Neural cell (in vitro differentiated cells): Measurements from ENCODE around the gene SERAC1. TPM values are rescaled to one million over a fixed set of nuclear protein-coding genes. Genes with fewer than 3 reads are reported as not detected.

Experiments
- H2AFZ ChIP-seq: fragments of 200-600, 300-800 bp; sonication (generic), shearing (Covaris generic); 2 replicates; pipeline ENCODE4 v1.6.0; 2014; ENCODE audit warnings: low read depth, mild to moderate bottlenecking, antibody characterized with exemption, low read length, moderate library complexity
- H3F3A ChIP-seq: fragments of 200-600 bp; shearing (Covaris generic); 2 replicates; pipeline ENCODE4 v1.6.1; 2016; ENCODE audit warnings: mild to moderate bottlenecking, moderate library complexity, mixed read lengths, antibody characterized with exemption, low read length; ENCODE audit not compliant: insufficient read depth, poor library complexity, severe bottlenecking
- H3K27ac ChIP-seq: fragments of 200-600, 300-800 bp; sonication (generic), shearing (Covaris generic); 2 replicates; pipeline ENCODE4 v1.5.1; 2014; ENCODE audit warnings: mild to moderate bottlenecking, low read length, moderate library complexity
- H3K27me3 ChIP-seq: fragments of 300-800, 200-600 bp; sonication (generic), shearing (Covaris generic); 2 replicates; pipeline ENCODE4 v1.6.0; 2014; ENCODE audit warnings: mild to moderate bottlenecking, low read depth, low read length, moderate library complexity; ENCODE audit not compliant: insufficient read depth
- H3K36me3 ChIP-seq: fragments of 300-800, 200-600 bp; sonication (generic), shearing (Covaris generic); 2 replicates; pipeline ENCODE4 v1.5.1; 2014; ENCODE audit warnings: mild to moderate bottlenecking, antibody characterized with exemption, low read length, moderate library complexity; ENCODE audit not compliant: insufficient read depth
- H3K4me2 ChIP-seq: fragments of 300-800, 200-600 bp; sonication (generic), shearing (Covaris generic); 2 replicates; pipeline ENCODE4 v1.6.0; 2014; ENCODE audit warnings: mild to moderate bottlenecking, low read length
- H3K4me3 ChIP-seq: fragments of 300-800, 200-600 bp; sonication (generic), shearing (Covaris generic); 2 replicates; pipeline ENCODE4 v1.5.1; 2014; ENCODE audit warnings: mild to moderate bottlenecking, low read length, moderate library complexity
- H3K79me2 ChIP-seq: fragments of 200-600 bp; shearing (Covaris generic); replicated peaks from 2 replicates; pipeline ENCODE4 v1.6.0; 2014; ENCODE audit warnings: mild to moderate bottlenecking, low read length, moderate library complexity; ENCODE audit not compliant: insufficient read depth
- H3K9ac ChIP-seq: fragments of 300-800, 200-600 bp; sonication (generic), shearing (Covaris generic); 2 replicates; pipeline ENCODE4 v1.6.1; 2016; ENCODE audit warnings: mild to moderate bottlenecking, low read length, mixed read lengths
- H3K9me2 ChIP-seq: fragments of 200-600 bp; shearing (Covaris generic); 2 replicates; pipeline ENCODE4 v1.6.1; 2016; ENCODE audit warnings: mild to moderate bottlenecking, low read length, mixed read lengths; ENCODE audit not compliant: insufficient read depth
- H3K9me3 ChIP-seq: fragments of 200-600, 300-800 bp; sonication (generic), shearing (Covaris generic); 2 replicates; pipeline ENCODE4 v1.6.1; 2016; ENCODE audit warnings: mild to moderate bottlenecking, mixed run types, low read length, moderate library complexity, mixed read lengths
- H4K20me1 ChIP-seq: fragments of 200-600 bp; shearing (Covaris generic); 2 replicates; pipeline ENCODE4 v1.6.1; 2016; ENCODE audit warnings: mild to moderate bottlenecking, mixed run types; ENCODE audit not compliant: insufficient read depth
- CTCF ChIP-seq: fragments of 450-650 bp; IDR thresholded peaks from 2 replicates; pipeline ENCODE4 v1.5.1; 2014; ENCODE audit warnings: antibody characterized with exemption, mild to moderate bottlenecking, moderate library complexity; ENCODE audit not compliant: poor library complexity, severe bottlenecking
- EP300 ChIP-seq: fragments of 450-650 bp; conservative IDR thresholded peaks from 2 replicates; pipeline ENCODE4 v1.6.1; 2014; ENCODE audit warnings: antibody characterized with exemption, mild to moderate bottlenecking, moderate library complexity; ENCODE audit not compliant: poor library complexity, severe bottlenecking
- EZH2 ChIP-seq: fragments of 200-600, 300-800 bp; shearing (Covaris generic), sonication (generic); IDR thresholded peaks from 2 replicates; pipeline ENCODE4 v1.6.1; 2014; ENCODE audit warnings: antibody characterized with exemption, low read length, borderline replicate concordance, mild to moderate bottlenecking; ENCODE audit not compliant: insufficient read depth, poor library complexity, severe bottlenecking
- MXI1 ChIP-seq: fragments of 450-650 bp; conservative IDR thresholded peaks from 2 replicates; pipeline ENCODE4 v1.6.1; 2014; ENCODE audit warnings: antibody characterized with exemption, mild to moderate bottlenecking; ENCODE audit not compliant: poor library complexity, severe bottlenecking
- POLR2AphosphoS5 ChIP-seq: IDR thresholded peaks from 2 replicates; pipeline ENCODE4 v1.6.1; 2012
- RAD21 ChIP-seq: fragments of 450-650 bp; conservative IDR thresholded peaks from 2 replicates; pipeline ENCODE4 v1.6.1; 2014; ENCODE audit warnings: antibody characterized with exemption, mild to moderate bottlenecking, moderate library complexity
- REST ChIP-seq: IDR thresholded peaks from 2 replicates; pipeline ENCODE4 v1.6.1; 2012; ENCODE audit warnings: borderline replicate concordance
- SMC3 ChIP-seq: fragments of 450-650 bp; conservative IDR thresholded peaks from 2 replicates; pipeline ENCODE4 v1.6.1; 2014; ENCODE audit warnings: antibody characterized with exemption, mild to moderate bottlenecking, moderate library complexity; ENCODE audit not compliant: poor library complexity
- polyA plus RNA-seq: library from polyadenylated mRNA; depleted of rRNA; stranded (reverse); fragments of >200 nt; gene quantifications from 2 replicates; pipeline ENCODE4 v1.2.3, GENCODE V29; 2014

The SERAC1 gene
- polyA plus RNA-seq, 1 donor from 2014 or later: 22.2 TPM

GRCh38 chr6:158071121-158072082 lies 96.7 kb downstream of the SERAC1 start:
- no peak overlapping the region for H3K27ac ChIP-seq
- H3K9me2 ChIP-seq: no peaks in the 10 kb centered on the region
- no peaks in the 10 kb centered on the region for H3K27me3 ChIP-seq
- no peak overlapping the region for H2AFZ ChIP-seq
- no peaks in the 10 kb centered on the region for H4K20me1 ChIP-seq
- no peaks in the 10 kb centered on the region for H3K36me3 ChIP-seq
- no peaks in the 10 kb centered on the region for H3K9me3 ChIP-seq
- no peaks in the 10 kb centered on the region for H3K79me2 ChIP-seq
- no peak overlapping the region for H3K4me2 ChIP-seq
- no peak overlapping the region for H3K9ac ChIP-seq
- H3K4me3 ChIP-seq: no peak overlapping the region
- TF ChIP-seq MXI1: no peak
- TF ChIP-seq CTCF: no peak
- TF ChIP-seq RAD21: no peak
- H3F3A ChIP-seq: no peaks in the 10 kb centered on the region

- Histone ChIP-seq H3K27ac (no peak overlapping the region), H3K9ac (no peak overlapping the region), H2AFZ (no peak overlapping the region)
These were observed 97.5 kb downstream of the SERAC1 start for GRCh38 chr6:158070513-158070912.

More at GRCh38 chr6:158070513-158070912, 97.5 kb downstream of the SERAC1 start:
- Histone ChIP-seq H3K27me3 (no peaks in the 10 kb centered on the region), H3K79me2 (no peaks in the 10 kb centered on the region), H3K9me3 (no peaks in the 10 kb centered on the region), H4K20me1 (no peaks in the 10 kb centered on the region), H3K9me2 (no peaks in the 10 kb centered on the region), H3K36me3 (no peaks in the 10 kb centered on the region), H3F3A (no peaks in the 10 kb centered on the region), H3K4me2 (no peak overlapping the region), H3K4me3 (no peak overlapping the region)
- TF ChIP-seq RAD21 (no peak), EZH2 (no peak), CTCF (no peak), POLR2AphosphoS5 (no peak), EP300 (no peak), REST (no peak), MXI1 (no peak), SMC3 (no peak)
